C4-2B (cell line): ENCODE measurements around the gene PCDH9.

Source experiments
- CTCF ChIP-seq: fragments of 450-650 bp; conservative IDR thresholded peaks from 2 replicates; pipeline ENCODE4 v1.5.1; 2017; ENCODE audit warnings: mild to moderate bottlenecking
- ZFX ChIP-seq: fragments of 450-650 bp; IDR thresholded peaks from 2 replicates; pipeline ENCODE4 v1.6.1; 2017

DNA sequence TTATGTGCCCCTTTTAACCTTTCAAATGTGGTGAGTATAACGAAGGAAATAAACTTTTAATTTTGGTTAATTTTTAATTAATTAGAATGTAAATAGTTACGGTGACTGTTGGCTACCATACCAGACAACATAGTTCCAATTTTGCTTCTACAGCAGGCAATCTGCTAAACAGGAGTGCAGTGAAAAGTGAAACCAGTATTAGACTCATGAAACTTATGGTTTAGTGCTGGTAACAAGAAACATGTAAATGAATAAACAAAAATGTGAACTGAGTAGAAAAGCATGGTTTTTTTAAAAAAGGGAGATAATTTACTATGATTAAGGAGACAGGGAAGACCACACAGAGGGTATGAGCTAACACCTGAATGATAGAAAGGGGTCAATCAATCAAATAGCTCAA is 478.4 kb downstream of the PCDH9 start:
- no peak for TF ChIP-seq CTCF
- no peak for TF ChIP-seq ZFX
